HEK293 (cell line): ENCODE measurements around the gene MALRD1.

ENCODE experiments used
- CTCF ChIA-PET: fragments of 350-600 bp; formaldehyde crosslinking; extraction: SDS; loops from one replicate; lab custom pipeline; 2021; ENCODE audit warnings: antibody characterized with exemption; lab: Yijun Ruan, JAX
- POLR2A ChIA-PET: fragments of 300-600 bp; formaldehyde crosslinking; extraction: SDS; loops from one replicate; lab custom pipeline; 2020; ENCODE audit warnings: antibody characterized with exemption, inconsistent platforms; lab: Yijun Ruan, JAX
- H3K27ac ChIP-seq: fragments of 200-500 bp; sonication (Bioruptor generic); 2 replicates; pipeline ENCODE4 v1.5.1; 2014; ENCODE audit warnings: low read depth, low read length, control low read depth, inconsistent platforms; ENCODE audit errors: extremely low read depth
- H3K36me3 ChIP-seq, 2 experiments: fragments of 200-500 bp in 1 of 2; sonication (Bioruptor generic) in 1 of 2; 1 replicate in 1 of 2; 2 replicates in 1 of 2; pipeline ENCODE4 v1.5.1; 2014 to 2017; ENCODE audit warnings: inconsistent platforms in 2 of 2, low read length in 2 of 2; ENCODE audit not compliant: control insufficient read depth in 2 of 2, insufficient read depth in 1 of 2
- H3K4me1 ChIP-seq: fragments of 200-500 bp; sonication (Bioruptor generic); 2 replicates; pipeline ENCODE4 v1.5.1; 2014; ENCODE audit warnings: mild to moderate bottlenecking, low read length, inconsistent platforms; ENCODE audit not compliant: control insufficient read depth, insufficient read depth
- H3K4me3 ChIP-seq: 2 replicates; pipeline ENCODE4 v1.5.1; 2011; ENCODE audit warnings: low read depth, mild to moderate bottlenecking, control low read depth, low read length, moderate library complexity
- H3K9me3 ChIP-seq: fragments of 200-500 bp; sonication (Bioruptor generic); 2 replicates; pipeline ENCODE4 v1.5.1; 2014; ENCODE audit warnings: low read depth, low read length, inconsistent platforms; ENCODE audit not compliant: control insufficient read depth, insufficient read depth
- PATZ1 ChIP-seq: fragments of 450-650 bp; formaldehyde crosslinking; IDR thresholded peaks from 2 replicates; pipeline ENCODE4 v1.5.1; 2016; ENCODE audit warnings: missing biosample characterization, missing genetic modification characterization
- PRDM6 ChIP-seq: fragments of 450-650 bp; formaldehyde crosslinking; IDR thresholded peaks from 2 replicates; pipeline ENCODE4 v1.5.1; 2017; ENCODE audit warnings: missing biosample characterization, missing genetic modification characterization
- YY2 ChIP-seq: fragments of 450-650 bp; formaldehyde crosslinking; IDR thresholded peaks from 2 replicates; pipeline ENCODE4 v1.5.1; 2016; ENCODE audit warnings: missing biosample characterization, missing genetic modification characterization
- ZBTB17 ChIP-seq: fragments of 450-650 bp; formaldehyde crosslinking; IDR thresholded peaks from 2 replicates; pipeline ENCODE4 v1.5.1; 2016; ENCODE audit warnings: missing biosample characterization, missing genetic modification characterization
- ZBTB6 ChIP-seq: fragments of 450-650 bp; formaldehyde crosslinking; IDR thresholded peaks from 2 replicates; pipeline ENCODE4 v1.5.1; 2017; ENCODE audit warnings: missing biosample characterization, missing genetic modification characterization
- ZFP41 ChIP-seq: fragments of 450-650 bp; formaldehyde crosslinking; IDR thresholded peaks from 2 replicates; pipeline ENCODE4 v1.5.1; 2016; ENCODE audit warnings: missing biosample characterization, missing genetic modification characterization, borderline replicate concordance
- ZNF169 ChIP-seq: fragments of 450-650 bp; formaldehyde crosslinking; IDR thresholded peaks from 2 replicates; pipeline ENCODE4 v1.5.1; 2016; ENCODE audit warnings: missing biosample characterization, missing genetic modification characterization
- ZNF341 ChIP-seq: fragments of 450-650 bp; formaldehyde crosslinking; IDR thresholded peaks from 2 replicates; pipeline ENCODE4; 2016; ENCODE audit warnings: low read depth, missing biosample characterization, missing genetic modification characterization
- ZNF529 ChIP-seq: fragments of 450-650 bp; formaldehyde crosslinking; IDR thresholded peaks from 2 replicates; pipeline ENCODE4 v1.5.1; 2017; ENCODE audit warnings: missing genetic modification characterization, missing biosample characterization; ENCODE audit not compliant: insufficient replicate concordance
- ZNF530 ChIP-seq: fragments of 450-650 bp; formaldehyde crosslinking; IDR thresholded peaks from 2 replicates; pipeline ENCODE4 v1.5.1; 2016; ENCODE audit warnings: low read depth, missing biosample characterization, missing genetic modification characterization
- ZNF660 ChIP-seq: fragments of 450-650 bp; IDR thresholded peaks from 2 replicates; pipeline ENCODE4 v1.5.1; 2018; ENCODE audit warnings: missing biosample characterization, mild to moderate bottlenecking, missing genetic modification characterization
- TF ChIP-seq, protein P1 (sequence below): fragments of 450-650 bp; formaldehyde crosslinking; IDR thresholded peaks from 2 replicates; pipeline ENCODE4 v1.5.1; 2016; ENCODE audit warnings: missing biosample characterization, missing genetic modification characterization, borderline replicate concordance
- TF ChIP-seq, protein P2 (sequence below): fragments of 450-650 bp; formaldehyde crosslinking; IDR thresholded peaks from 2 replicates; pipeline ENCODE4 v1.5.1; 2017; ENCODE audit warnings: missing biosample characterization, missing genetic modification characterization

The MALRD1 gene

GRCh38 chr10:19500959-19501358, 452.4 kb downstream of the MALRD1 start:
- no peak for TF ChIP-seq ZNF530 (tag by site-specific recombination)
- TF ChIP-seq, protein P1, sequence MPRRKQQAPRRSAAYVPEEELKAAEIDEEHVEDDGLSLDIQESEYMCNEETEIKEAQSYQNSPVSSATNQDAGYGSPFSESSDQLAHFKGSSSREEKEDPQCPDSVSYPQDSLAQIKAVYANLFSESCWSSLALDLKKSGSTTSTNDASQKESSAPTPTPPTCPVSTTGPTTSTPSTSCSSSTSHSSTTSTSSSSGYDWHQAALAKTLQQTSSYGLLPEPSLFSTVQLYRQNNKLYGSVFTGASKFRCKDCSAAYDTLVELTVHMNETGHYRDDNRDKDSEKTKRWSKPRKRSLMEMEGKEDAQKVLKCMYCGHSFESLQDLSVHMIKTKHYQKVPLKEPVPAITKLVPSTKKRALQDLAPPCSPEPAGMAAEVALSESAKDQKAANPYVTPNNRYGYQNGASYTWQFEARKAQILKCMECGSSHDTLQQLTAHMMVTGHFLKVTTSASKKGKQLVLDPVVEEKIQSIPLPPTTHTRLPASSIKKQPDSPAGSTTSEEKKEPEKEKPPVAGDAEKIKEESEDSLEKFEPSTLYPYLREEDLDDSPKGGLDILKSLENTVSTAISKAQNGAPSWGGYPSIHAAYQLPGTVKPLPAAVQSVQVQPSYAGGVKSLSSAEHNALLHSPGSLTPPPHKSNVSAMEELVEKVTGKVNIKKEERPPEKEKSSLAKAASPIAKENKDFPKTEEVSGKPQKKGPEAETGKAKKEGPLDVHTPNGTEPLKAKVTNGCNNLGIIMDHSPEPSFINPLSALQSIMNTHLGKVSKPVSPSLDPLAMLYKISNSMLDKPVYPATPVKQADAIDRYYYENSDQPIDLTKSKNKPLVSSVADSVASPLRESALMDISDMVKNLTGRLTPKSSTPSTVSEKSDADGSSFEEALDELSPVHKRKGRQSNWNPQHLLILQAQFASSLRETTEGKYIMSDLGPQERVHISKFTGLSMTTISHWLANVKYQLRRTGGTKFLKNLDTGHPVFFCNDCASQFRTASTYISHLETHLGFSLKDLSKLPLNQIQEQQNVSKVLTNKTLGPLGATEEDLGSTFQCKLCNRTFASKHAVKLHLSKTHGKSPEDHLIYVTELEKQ, result no peak
- no peaks in the 10 kb centered on the region for H3K36me3 ChIP-seq
- no peaks in the 10 kb centered on the region for H3K4me1 ChIP-seq
- H3K9me3 ChIP-seq, result no peaks in the 10 kb centered on the region
- ChIA-PET CTCF (no interaction called here), POLR2A (no interaction called here)
- H3K27ac ChIP-seq, result no peak overlapping the region
- no peak overlapping the region for H3K4me3 ChIP-seq

GRCh38 chr10:19505320-19506312, 457.0 kb downstream of the MALRD1 start:
- ChIA-PET CTCF (no interaction called here), POLR2A (no interaction called here)
- Histone ChIP-seq H3K4me3 (no peak overlapping the region), H3K36me3 (no peaks in the 10 kb centered on the region), H3K27ac (no peak overlapping the region), H3K4me1 (no peaks in the 10 kb centered on the region), H3K9me3 (no peaks in the 10 kb centered on the region)
- TF ChIP-seq ZBTB6 (tag by site-specific recombination) (no peak), ZNF341 (tag by site-specific recombination) (no peak), PRDM6 (no peak), ZNF169 (tag by site-specific recombination) (no peak), ZBTB17 (tag by site-specific recombination) (no peak), PATZ1 (tag by site-specific recombination) (no peak), ZNF660 (tag by site-specific recombination) (no peak), ZNF529 (tag by site-specific recombination) (no peak), YY2 (tag by site-specific recombination) (no peak), ZFP41 (no peak)
- TF ChIP-seq, protein P1, result no peak
- TF ChIP-seq, protein P2, sequence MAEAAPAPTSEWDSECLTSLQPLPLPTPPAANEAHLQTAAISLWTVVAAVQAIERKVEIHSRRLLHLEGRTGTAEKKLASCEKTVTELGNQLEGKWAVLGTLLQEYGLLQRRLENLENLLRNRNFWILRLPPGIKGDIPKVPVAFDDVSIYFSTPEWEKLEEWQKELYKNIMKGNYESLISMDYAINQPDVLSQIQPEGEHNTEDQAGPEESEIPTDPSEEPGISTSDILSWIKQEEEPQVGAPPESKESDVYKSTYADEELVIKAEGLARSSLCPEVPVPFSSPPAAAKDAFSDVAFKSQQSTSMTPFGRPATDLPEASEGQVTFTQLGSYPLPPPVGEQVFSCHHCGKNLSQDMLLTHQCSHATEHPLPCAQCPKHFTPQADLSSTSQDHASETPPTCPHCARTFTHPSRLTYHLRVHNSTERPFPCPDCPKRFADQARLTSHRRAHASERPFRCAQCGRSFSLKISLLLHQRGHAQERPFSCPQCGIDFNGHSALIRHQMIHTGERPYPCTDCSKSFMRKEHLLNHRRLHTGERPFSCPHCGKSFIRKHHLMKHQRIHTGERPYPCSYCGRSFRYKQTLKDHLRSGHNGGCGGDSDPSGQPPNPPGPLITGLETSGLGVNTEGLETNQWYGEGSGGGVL (tag by site-specific recombination), result no peak
